ENCODE data around the gene HMGCR.

HMGCR gene

GRCh38 chr5:75356719-75357118 is 19.7 kb downstream of the HMGCR start:
- TF ChIP-seq CTCF (IDR thresholded peaks at IDR 0.05) = no peak
- Histone ChIP-seq H3K4me3 (ENCODE audit: low read depth in 1 of 2, low read length in 1 of 2) (no peak overlapping the region), H3K27ac (no peak overlapping the region), H3K36me3 (peaks cover 100% of the 10 kb centered on the region), H3K4me1 (ENCODE audit: control insufficient read depth in 1 of 2, insufficient read depth in 1 of 2, low read depth in 1 of 2, low read length in 1 of 2) (no peaks in the 10 kb centered on the region), H3K27me3 (no peaks in the 10 kb centered on the region), H3K9me3 (no peaks in the 10 kb centered on the region)

- TF ChIP-seq CTCF (IDR thresholded peaks at IDR 0.05) = no peak
- no peaks in the 10 kb centered on the region for H3K27me3 ChIP-seq
- H3K4me1 ChIP-seq (ENCODE audit: control insufficient read depth in 1 of 2, insufficient read depth in 1 of 2, low read depth in 1 of 2, low read length in 1 of 2) = no peaks in the 10 kb centered on the region
- no peak overlapping the region for H3K27ac ChIP-seq
- no peaks in the 10 kb centered on the region for H3K9me3 ChIP-seq
- no peak overlapping the region for H3K4me3 ChIP-seq (ENCODE audit: low read depth in 1 of 2, low read length in 1 of 2)
- peaks cover 100% of the 10 kb centered on the region for H3K36me3 ChIP-seq
These were observed 21.1 kb downstream of the HMGCR start for GRCh38 chr5:75358117-75358516.

- Histone ChIP-seq H3K4me1 (ENCODE audit: control insufficient read depth in 1 of 2, insufficient read depth in 1 of 2, low read depth in 1 of 2, low read length in 1 of 2) (no peaks in the 10 kb centered on the region), H3K27me3 (no peaks in the 10 kb centered on the region), H3K9me3 (no peaks in the 10 kb centered on the region), H3K4me3 (ENCODE audit: low read depth in 1 of 2, low read length in 1 of 2) (no peak overlapping the region), H3K27ac (no peak overlapping the region), H3K36me3 (peaks cover 82% of the 10 kb centered on the region)
- TF ChIP-seq CTCF (IDR thresholded peaks at IDR 0.05) = no peak
These were observed 24.3 kb downstream of the HMGCR start for GRCh38 chr5:75361310-75361709.

- no peaks in the 10 kb centered on the region for H3K4me1 ChIP-seq (ENCODE audit: control insufficient read depth in 1 of 2, insufficient read depth in 1 of 2, low read depth in 1 of 2, low read length in 1 of 2)
- H3K4me3 ChIP-seq (ENCODE audit: low read depth in 1 of 2, low read length in 1 of 2) = no peak overlapping the region
- TF ChIP-seq CTCF (IDR thresholded peaks at IDR 0.05) = no peak
- H3K27me3 ChIP-seq = no peaks in the 10 kb centered on the region
- no peak overlapping the region for H3K27ac ChIP-seq
- H3K9me3 ChIP-seq = no peaks in the 10 kb centered on the region
- peaks cover 69% of the 10 kb centered on the region for H3K36me3 ChIP-seq
These were observed 25.5 kb downstream of the HMGCR start for GRCh38 chr5:75362474-75362975.

GRCh38 chr5:75363111-75363510 is 26.1 kb downstream of the HMGCR start:
- TF ChIP-seq CTCF (IDR thresholded peaks at IDR 0.05) = no peak
- Histone ChIP-seq H3K9me3 (no peaks in the 10 kb centered on the region), H3K4me3 (ENCODE audit: low read depth in 1 of 2, low read length in 1 of 2) (no peak overlapping the region), H3K27me3 (no peaks in the 10 kb centered on the region), H3K27ac (no peak overlapping the region), H3K4me1 (ENCODE audit: control insufficient read depth in 1 of 2, insufficient read depth in 1 of 2, low read depth in 1 of 2, low read length in 1 of 2) (no peaks in the 10 kb centered on the region), H3K36me3 (peaks cover 64% of the 10 kb centered on the region)
